DND-41 (cell line): Measurements from ENCODE around the gene DAG1.

Source experiments
- EZH2 ChIP-seq: IDR thresholded peaks from 3 replicates; pipeline ENCODE4 v1.6.1; 2012; ENCODE audit warnings: borderline replicate concordance, low read depth, mild to moderate bottlenecking, moderate library complexity, low read length, inconsistent platforms; ENCODE audit not compliant: severe bottlenecking
- TF ChIP-seq, protein P1 (sequence below): IDR thresholded peaks from 2 replicates; pipeline ENCODE4 v1.5.1; 2012; ENCODE audit warnings: borderline replicate concordance, low read length, moderate library complexity, mild to moderate bottlenecking; ENCODE audit not compliant: poor library complexity, severe bottlenecking; ENCODE audit errors: extremely low read depth

DNA sequence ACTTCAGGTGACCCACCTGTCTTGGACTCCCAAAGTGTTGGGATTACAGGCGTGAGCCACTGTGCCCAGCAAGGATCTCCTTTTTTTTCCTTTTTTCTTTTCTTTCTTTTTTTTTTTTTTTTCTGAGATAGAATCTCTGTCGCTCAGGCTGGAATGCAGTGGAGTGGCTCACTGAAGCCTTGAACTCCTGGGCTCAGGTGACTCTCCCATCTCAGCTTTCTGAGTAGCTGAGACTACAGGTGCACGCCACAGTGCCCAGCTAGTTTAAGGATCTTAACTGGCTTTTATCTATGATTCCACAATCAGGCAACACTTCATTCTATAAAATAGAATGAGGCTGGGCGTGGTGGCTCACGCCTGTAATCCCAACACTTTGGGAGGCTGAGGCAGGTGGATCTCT lies 24.7 kb upstream of the DAG1 start:
- TF ChIP-seq, protein P1, sequence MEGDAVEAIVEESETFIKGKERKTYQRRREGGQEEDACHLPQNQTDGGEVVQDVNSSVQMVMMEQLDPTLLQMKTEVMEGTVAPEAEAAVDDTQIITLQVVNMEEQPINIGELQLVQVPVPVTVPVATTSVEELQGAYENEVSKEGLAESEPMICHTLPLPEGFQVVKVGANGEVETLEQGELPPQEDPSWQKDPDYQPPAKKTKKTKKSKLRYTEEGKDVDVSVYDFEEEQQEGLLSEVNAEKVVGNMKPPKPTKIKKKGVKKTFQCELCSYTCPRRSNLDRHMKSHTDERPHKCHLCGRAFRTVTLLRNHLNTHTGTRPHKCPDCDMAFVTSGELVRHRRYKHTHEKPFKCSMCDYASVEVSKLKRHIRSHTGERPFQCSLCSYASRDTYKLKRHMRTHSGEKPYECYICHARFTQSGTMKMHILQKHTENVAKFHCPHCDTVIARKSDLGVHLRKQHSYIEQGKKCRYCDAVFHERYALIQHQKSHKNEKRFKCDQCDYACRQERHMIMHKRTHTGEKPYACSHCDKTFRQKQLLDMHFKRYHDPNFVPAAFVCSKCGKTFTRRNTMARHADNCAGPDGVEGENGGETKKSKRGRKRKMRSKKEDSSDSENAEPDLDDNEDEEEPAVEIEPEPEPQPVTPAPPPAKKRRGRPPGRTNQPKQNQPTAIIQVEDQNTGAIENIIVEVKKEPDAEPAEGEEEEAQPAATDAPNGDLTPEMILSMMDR: no peak
- TF ChIP-seq EZH2: no peak
